M059J (cell line): ENCODE data around the gene SGK1. TPM values are rescaled to one million over a fixed set of nuclear protein-coding genes. Genes with fewer than 3 reads are reported as not detected.

Experiments
- DNase-seq: peaks from one replicate; pipeline ENCODE4 v3.0.0-alpha.2; 2012; ENCODE audit warnings: low read depth
- total RNA-seq: library from RNA; depleted of rRNA; stranded (reverse); fragments of >200 nt; shearing (Covaris generic); gene quantifications from 2 replicates; pipeline ENCODE4 v1.2.3, GENCODE V29; 2014

Gene SGK1
- total RNA-seq, 1 experiment from 2014 or later = 53.2 TPM

- peak; percentile 60 for DNase-seq
These were observed 194.2 kb downstream of the SGK1 start for GRCh38 chr6:134123666-134124208.

GRCh38 chr6:134122775-134123174 lies 195.1 kb downstream of the SGK1 start:
- DNase-seq = no peak

- no peak for DNase-seq
These were observed 198.4 kb downstream of the SGK1 start for GRCh38 chr6:134119486-134119885.
